Measurements from ENCODE around the gene TBC1D22A. TPM values are rescaled to one million over a fixed set of nuclear protein-coding genes. Genes with fewer than 3 reads are reported as not detected.

Gene TBC1D22A
- total RNA-seq, 1 experiment from 2014 or later, result 14.3 TPM

- CTCF ChIA-PET, result no interaction called here
- ATAC-seq, result no peak
- Histone ChIP-seq H2AFZ (ENCODE audit: low read length) (no peak overlapping the region), H3K9me3 (ENCODE audit: low read length) (no peaks in the 10 kb centered on the region), H3K4me3 (ENCODE audit: low read length) (no peak overlapping the region), H3K4me2 (ENCODE audit: low read length) (no peak overlapping the region), H4K20me1 (ENCODE audit: low read length) (no peaks in the 10 kb centered on the region), H3K27me3 (ENCODE audit: low read length) (no peaks in the 10 kb centered on the region), H3K9ac (ENCODE audit: low read length) (no peak overlapping the region), H3K27ac (ENCODE audit: low read length) (no peak overlapping the region), H3K36me3 (ENCODE audit: low read depth, low read length) (no peaks in the 10 kb centered on the region), H3K4me1 (ENCODE audit: insufficient read depth, low read length) (peaks cover 2% of the 10 kb centered on the region), H3K79me2 (ENCODE audit: low read length) (no peaks in the 10 kb centered on the region), H3F3A (ENCODE audit: low read length, unreplicated experiment) (no peaks in the 10 kb centered on the region), H3K9me2 (replicated peaks; ENCODE audit: low read length) (no peaks in the 10 kb centered on the region)
- no peak for DNase-seq
- TF ChIP-seq EZH2phosphoT487 (IDR thresholded peaks at IDR 0.05; ENCODE audit: borderline replicate concordance, low read length) (no peak), CTCF (conservative IDR thresholded peaks at IDR 0.05; ENCODE audit: low read depth, low read length) (no peak), EZH2 (IDR thresholded peaks at IDR 0.05; ENCODE audit: low read length, unreplicated experiment) (no peak)
- POLR2A ChIA-PET (ENCODE audit: unreplicated experiment), result no interaction called here
- intact Hi-C loops (cut with micrococcal nuclease), result no loop called here
- BruUV-seq (replicated peaks), result no TSS peak
Measured at GRCh38 chr22:46979506-46979905, 217.1 kb downstream of the TBC1D22A start.

- DNase-seq (no peak), ATAC-seq (no peak)
- H3K4me3 ChIP-seq (ENCODE audit: low read length), result no peak overlapping the region
- no peaks in the 10 kb centered on the region for H3K9me3 ChIP-seq (ENCODE audit: low read length)
- TF ChIP-seq CTCF (conservative IDR thresholded peaks at IDR 0.05; ENCODE audit: low read depth, low read length), result no peak
- peaks cover 11% of the 10 kb centered on the region for H3K4me1 ChIP-seq (ENCODE audit: insufficient read depth, low read length)
- H3K27ac ChIP-seq (ENCODE audit: low read length), result no peak overlapping the region
- BruUV-seq (replicated peaks), result no TSS peak
- no peaks in the 10 kb centered on the region for H3F3A ChIP-seq (ENCODE audit: low read length, unreplicated experiment)
- H3K36me3 ChIP-seq (ENCODE audit: low read depth, low read length), result no peaks in the 10 kb centered on the region
- H2AFZ ChIP-seq (ENCODE audit: low read length), result no peak overlapping the region
- H4K20me1 ChIP-seq (ENCODE audit: low read length), result no peaks in the 10 kb centered on the region
- CTCF ChIA-PET, result no interaction called here
- POLR2A ChIA-PET (ENCODE audit: unreplicated experiment), result no interaction called here
- no peaks in the 10 kb centered on the region for H3K9me2 ChIP-seq (replicated peaks; ENCODE audit: low read length)
- H3K27me3 ChIP-seq (ENCODE audit: low read length), result no peaks in the 10 kb centered on the region
- intact Hi-C loops (cut with micrococcal nuclease), result no loop called here
- H3K79me2 ChIP-seq (ENCODE audit: low read length), result no peaks in the 10 kb centered on the region
- no peak overlapping the region for H3K9ac ChIP-seq (ENCODE audit: low read length)
- H3K4me2 ChIP-seq (ENCODE audit: low read length), result no peak overlapping the region
Measured at GRCh38 chr22:46980392-46980791, 217.9 kb downstream of the TBC1D22A start.

GRCh38 chr22:46982635-46983034 is 220.2 kb downstream of the TBC1D22A start:
- no peaks in the 10 kb centered on the region for H3K27me3 ChIP-seq (ENCODE audit: low read length)
- peaks cover 16% of the 10 kb centered on the region for H3K4me1 ChIP-seq (ENCODE audit: insufficient read depth, low read length)
- no peaks in the 10 kb centered on the region for H3F3A ChIP-seq (ENCODE audit: low read length, unreplicated experiment)
- DNase-seq, result no peak
- H3K36me3 ChIP-seq (ENCODE audit: low read depth, low read length), result no peaks in the 10 kb centered on the region
- no peak overlapping the region for H3K4me3 ChIP-seq (ENCODE audit: low read length)
- no peak overlapping the region for H2AFZ ChIP-seq (ENCODE audit: low read length)
- H3K9me2 ChIP-seq (replicated peaks; ENCODE audit: low read length), result no peaks in the 10 kb centered on the region
- no peak for TF ChIP-seq CTCF (conservative IDR thresholded peaks at IDR 0.05; ENCODE audit: low read depth, low read length)
- TF ChIP-seq EZH2phosphoT487 (IDR thresholded peaks at IDR 0.05; ENCODE audit: borderline replicate concordance, low read length), result no peak
- TF ChIP-seq EZH2 (IDR thresholded peaks at IDR 0.05; ENCODE audit: low read length, unreplicated experiment), result no peak
- H3K9ac ChIP-seq (ENCODE audit: low read length), result no peak overlapping the region
- ChIA-PET POLR2A (ENCODE audit: unreplicated experiment) (no interaction called here), CTCF (no interaction called here)
- intact Hi-C loops (cut with micrococcal nuclease), result no loop called here
- H3K79me2 ChIP-seq (ENCODE audit: low read length), result no peaks in the 10 kb centered on the region
- H3K9me3 ChIP-seq (ENCODE audit: low read length), result no peaks in the 10 kb centered on the region
- no peak for ATAC-seq
- BruUV-seq (replicated peaks), result no TSS peak
- no peaks in the 10 kb centered on the region for H4K20me1 ChIP-seq (ENCODE audit: low read length)
- no peak overlapping the region for H3K4me2 ChIP-seq (ENCODE audit: low read length)
- H3K27ac ChIP-seq (ENCODE audit: low read length), result no peak overlapping the region

Measured in PC-3 (cell line).